ENCODE measurements around the gene WDR37. TPM values are rescaled to one million over a fixed set of nuclear protein-coding genes. Genes with fewer than 3 reads are reported as not detected.

WDR37 gene
- total and polyA plus RNA-seq, 10 donors = 8.4 to 60.6 (median 33.9) TPM

DNA sequence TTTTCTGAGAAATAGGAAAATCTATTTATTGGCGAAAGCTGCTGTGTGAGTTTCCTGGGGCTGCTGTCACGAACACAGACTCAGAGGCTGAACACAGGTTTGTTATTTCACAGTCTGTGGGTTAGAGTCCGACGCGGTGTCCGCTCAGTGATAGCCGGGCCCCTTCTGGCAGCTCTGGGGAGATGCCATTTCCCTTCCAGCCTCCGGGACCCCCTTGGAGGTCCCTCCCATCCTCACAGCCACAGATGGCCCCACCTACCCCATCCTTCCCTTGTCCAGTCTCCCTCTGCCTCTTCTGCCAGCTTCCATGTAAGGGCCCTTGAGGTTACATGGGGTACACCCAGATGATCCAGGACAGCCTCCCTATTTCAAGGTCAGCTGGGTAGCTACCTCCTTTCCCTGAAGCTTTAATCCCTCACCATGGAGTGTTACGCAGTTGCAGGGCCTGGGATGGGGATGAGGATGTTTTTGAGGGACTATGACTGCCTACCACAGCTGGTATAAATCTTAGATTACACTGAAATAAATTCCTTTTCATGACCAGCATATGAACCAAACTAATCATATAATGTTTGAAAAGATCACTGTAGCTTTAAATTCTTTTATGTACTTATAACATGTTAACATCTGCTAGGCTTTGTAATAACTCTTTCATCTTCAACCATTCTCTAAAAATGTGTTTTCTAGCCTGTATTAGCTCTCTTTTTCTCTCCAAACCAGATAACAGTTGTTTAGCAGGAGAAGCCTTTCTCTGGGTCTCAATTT, 98.5 kb downstream of the WDR37 start:
- intact Hi-C loops (cut with DNase I; ENCODE audit: low total_unique reads) = no loop called here
- no peaks in the 10 kb centered on the region for H3K36me3 ChIP-seq
- no peak overlapping the region for H3K27ac ChIP-seq
- peak; percentile 44 for DNase-seq
- no peaks in the 10 kb centered on the region for H3K9me3 ChIP-seq
- no peak overlapping the region for H3K4me3 ChIP-seq
- H3K4me1 ChIP-seq = peaks cover 0 to 11% (median 0%) of the 10 kb centered on the region in 6 donors
- peaks cover 0 to 12% (median 0%) of the 10 kb centered on the region in 7 donors for H3K27me3 ChIP-seq (replicated peaks in 1 of 7)
- TF ChIP-seq, protein P1, sequence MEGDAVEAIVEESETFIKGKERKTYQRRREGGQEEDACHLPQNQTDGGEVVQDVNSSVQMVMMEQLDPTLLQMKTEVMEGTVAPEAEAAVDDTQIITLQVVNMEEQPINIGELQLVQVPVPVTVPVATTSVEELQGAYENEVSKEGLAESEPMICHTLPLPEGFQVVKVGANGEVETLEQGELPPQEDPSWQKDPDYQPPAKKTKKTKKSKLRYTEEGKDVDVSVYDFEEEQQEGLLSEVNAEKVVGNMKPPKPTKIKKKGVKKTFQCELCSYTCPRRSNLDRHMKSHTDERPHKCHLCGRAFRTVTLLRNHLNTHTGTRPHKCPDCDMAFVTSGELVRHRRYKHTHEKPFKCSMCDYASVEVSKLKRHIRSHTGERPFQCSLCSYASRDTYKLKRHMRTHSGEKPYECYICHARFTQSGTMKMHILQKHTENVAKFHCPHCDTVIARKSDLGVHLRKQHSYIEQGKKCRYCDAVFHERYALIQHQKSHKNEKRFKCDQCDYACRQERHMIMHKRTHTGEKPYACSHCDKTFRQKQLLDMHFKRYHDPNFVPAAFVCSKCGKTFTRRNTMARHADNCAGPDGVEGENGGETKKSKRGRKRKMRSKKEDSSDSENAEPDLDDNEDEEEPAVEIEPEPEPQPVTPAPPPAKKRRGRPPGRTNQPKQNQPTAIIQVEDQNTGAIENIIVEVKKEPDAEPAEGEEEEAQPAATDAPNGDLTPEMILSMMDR (IDR thresholded peaks at IDR 0.05 in 8 of 11, conservative IDR thresholded peaks at IDR 0.05 in 3 of 11) = no peak
- WGBS, 5 donors = 68 to 83% (median 76%) methylated on average over 9 of the region's 9 CpGs

DNA sequence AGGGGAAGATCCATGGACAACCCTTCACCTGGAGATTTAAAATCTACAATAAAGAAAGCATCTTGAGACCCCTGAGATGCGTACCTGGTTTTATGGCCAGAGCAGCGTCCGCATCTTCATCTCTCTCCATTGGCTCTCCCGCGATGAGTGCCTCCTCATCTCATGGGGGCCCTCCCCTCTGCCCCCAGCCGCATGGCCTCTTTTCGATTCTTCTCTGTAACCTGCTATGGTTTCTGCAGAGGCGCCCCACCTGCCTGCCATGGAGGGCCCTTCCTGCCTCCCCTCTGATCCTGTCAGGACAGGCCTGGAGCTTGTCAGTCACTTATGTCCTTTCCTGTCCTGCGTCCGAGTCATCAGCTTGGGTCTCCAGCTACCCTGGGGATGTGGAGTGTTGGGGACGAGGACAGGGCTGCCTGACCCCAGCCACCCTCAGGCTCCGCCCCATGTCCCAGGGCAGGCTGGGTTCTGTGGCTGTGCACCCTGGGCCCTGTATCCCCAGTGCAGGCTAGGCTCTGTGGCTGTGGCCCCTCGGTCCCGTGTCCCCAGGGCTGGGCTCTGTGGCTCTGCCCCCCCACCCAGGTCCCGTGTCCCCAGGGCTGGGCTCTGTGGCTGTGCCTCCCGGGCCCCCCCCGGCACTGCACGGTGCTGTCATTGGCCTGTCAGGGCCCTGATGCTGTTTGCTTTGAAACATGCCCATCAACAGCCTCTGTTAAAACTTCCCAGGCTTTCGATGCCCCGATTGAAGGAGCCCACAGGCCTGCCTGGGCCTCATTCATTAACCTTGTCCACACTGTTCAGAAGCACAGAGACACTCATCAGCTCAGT, 99.8 kb downstream of the WDR37 start:
- Histone ChIP-seq H3K27me3 (replicated peaks in 1 of 7) (peaks cover 0 to 11% (median 0%) of the 10 kb centered on the region in 7 donors), H3K4me3 (no peak overlapping the region), H3K4me1 (no peaks in the 10 kb centered on the region), H3K36me3 (no peaks in the 10 kb centered on the region), H3K9me3 (no peaks in the 10 kb centered on the region), H3K27ac (no peak overlapping the region)
- WGBS, 5 donors = 86 to 92% (median 88%) methylated on average over 13 to 20 of the region's 20 CpGs
- intact Hi-C loops (cut with DNase I; ENCODE audit: low total_unique reads) = no loop called here
- DNase-seq = no peak
- TF ChIP-seq, protein P1 (IDR thresholded peaks at IDR 0.05 in 8 of 11, conservative IDR thresholded peaks at IDR 0.05 in 3 of 11) = no peak
- TF ChIP-seq POLR2AphosphoS5 (IDR thresholded peaks at IDR 0.05) = no peak
- TF ChIP-seq POLR2A (IDR thresholded peaks at IDR 0.05) = no peak

DNA sequence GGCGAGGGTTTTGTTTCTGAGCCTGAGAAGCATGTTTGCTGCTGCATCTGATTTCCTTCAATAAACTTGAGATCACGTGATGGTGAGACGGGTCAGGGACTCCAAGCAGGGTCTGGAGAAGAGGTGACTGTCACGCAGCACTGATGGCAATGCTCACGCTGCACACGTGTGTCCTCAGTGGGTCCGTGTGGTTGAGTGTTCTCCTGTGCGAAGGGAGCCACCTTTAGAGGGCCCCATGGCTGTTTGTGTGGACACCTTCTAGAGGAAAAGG, 100.4 kb downstream of the WDR37 start:
- intact Hi-C loops (cut with DNase I; ENCODE audit: low total_unique reads) = no loop called here
- H3K27me3 ChIP-seq (replicated peaks in 1 of 7) = peaks cover 0 to 11% (median 0%) of the 10 kb centered on the region in 7 donors
- no peak for DNase-seq
- no peak overlapping the region for H3K27ac ChIP-seq
- H3K4me3 ChIP-seq = no peak overlapping the region
- no peaks in the 10 kb centered on the region for H3K4me1 ChIP-seq
- H3K9me3 ChIP-seq = no peaks in the 10 kb centered on the region
- no peak for TF ChIP-seq POLR2AphosphoS5 (IDR thresholded peaks at IDR 0.05)
- TF ChIP-seq POLR2A (IDR thresholded peaks at IDR 0.05) = no peak
- TF ChIP-seq, protein P1 (IDR thresholded peaks at IDR 0.05 in 8 of 11, conservative IDR thresholded peaks at IDR 0.05 in 3 of 11) = no peak
- WGBS, 5 donors = 80 to 94% (median 88%) methylated on average over 5 to 8 of the region's 8 CpGs
- no peaks in the 10 kb centered on the region for H3K36me3 ChIP-seq

DNA sequence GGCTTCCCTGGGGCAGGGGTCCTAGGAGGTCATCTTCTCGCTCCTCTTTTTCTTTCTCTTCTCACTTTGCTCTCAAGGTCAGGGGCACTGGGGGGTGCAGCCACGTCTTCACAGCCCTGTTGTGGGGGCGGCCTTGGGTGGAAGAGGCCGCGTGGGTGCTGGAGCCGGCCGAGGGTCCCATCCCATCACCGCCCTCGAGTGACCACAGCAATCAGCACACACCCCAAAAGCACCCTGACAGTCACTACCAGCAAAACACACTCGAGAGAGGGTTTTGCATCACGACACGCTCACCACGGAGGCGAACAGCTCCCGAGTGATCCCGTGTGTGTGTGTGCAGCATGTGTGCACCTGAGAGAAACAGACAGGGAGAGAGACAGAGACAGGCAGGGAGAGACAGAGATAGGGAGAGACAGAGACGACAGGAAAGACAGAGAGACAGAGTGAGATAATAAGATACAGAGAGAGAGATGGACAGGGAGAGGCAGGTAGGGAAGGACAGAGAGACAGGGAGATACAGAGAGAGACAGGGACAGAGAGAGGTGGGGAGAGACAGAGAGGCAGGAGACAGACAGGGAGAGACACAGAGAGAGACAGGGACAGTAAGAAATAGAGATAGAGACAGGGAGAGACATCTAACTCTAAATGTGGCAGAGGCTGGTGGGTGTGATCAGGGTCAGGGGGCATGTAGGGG, 100.9 kb downstream of the WDR37 start:
- no peak overlapping the region for H3K4me3 ChIP-seq
- intact Hi-C loops (cut with DNase I; ENCODE audit: low total_unique reads) = no loop called here
- H3K36me3 ChIP-seq = no peaks in the 10 kb centered on the region
- WGBS, 5 donors = 75 to 86% (median 83%) methylated on average over 17 of the region's 17 CpGs
- no peak overlapping the region for H3K27ac ChIP-seq
- TF ChIP-seq, protein P1 (IDR thresholded peaks at IDR 0.05 in 8 of 11, conservative IDR thresholded peaks at IDR 0.05 in 3 of 11) = no peak
- TF ChIP-seq POLR2A (IDR thresholded peaks at IDR 0.05) = no peak
- no peak for TF ChIP-seq POLR2AphosphoS5 (IDR thresholded peaks at IDR 0.05)
- peaks cover 0 to 11% (median 0%) of the 10 kb centered on the region in 7 donors for H3K27me3 ChIP-seq (replicated peaks in 1 of 7)
- H3K4me1 ChIP-seq = no peaks in the 10 kb centered on the region
- no peaks in the 10 kb centered on the region for H3K9me3 ChIP-seq
- DNase-seq = peak; percentile 34
